Measurements from ENCODE around the gene COIL. TPM values are rescaled to one million over a fixed set of nuclear protein-coding genes. Genes with fewer than 3 reads are reported as not detected.
"Not testable (repeated sequence)": the region's sequence is repeated elsewhere in the genome, so short reads cannot be mapped to it uniquely, and the experiment has no call there.

Gene COIL
- total and polyA plus RNA-seq, 2 donors (not counting 1 experiment from before 2014, with no cell fraction given) = 7.3 to 12.1 TPM

GRCh38 chr17:56985371-56986162 is 24.7 kb upstream of the COIL start:
- Histone ChIP-seq H3K4me1 (ENCODE audit: control insufficient read depth, extremely low read depth, insufficient read depth, low read length) (no peaks in the 10 kb centered on the region), H3K9me3 (ENCODE audit: control insufficient read depth, insufficient read depth, low read depth, low read length) (no peaks in the 10 kb centered on the region), H3K9ac (ENCODE audit: insufficient read depth, low read length) (no peak overlapping the region), H3K4me3 (replicated peaks in 1 of 4; ENCODE audit: control extremely low read depth in 1 of 4, insufficient read depth in 1 of 4, low read depth in 3 of 4, low read length in 4 of 4) (no peak overlapping the region), H3K4me2 (ENCODE audit: extremely low read depth, insufficient read depth, low read length) (no peak overlapping the region), H3K36me3 (ENCODE audit: control insufficient read depth, insufficient read depth, low read length) (peaks cover 1% of the 10 kb centered on the region), H3K79me2 (ENCODE audit: control insufficient read depth, insufficient read depth, low read length) (no peaks in the 10 kb centered on the region), H4K20me1 (ENCODE audit: control insufficient read depth, extremely low read depth, insufficient read depth, low read length) (no peaks in the 10 kb centered on the region), H3K27ac (ENCODE audit: insufficient read depth, low read length) (no peak overlapping the region), H2AFZ (ENCODE audit: low read length) (no peak overlapping the region), H3K27me3 (ENCODE audit: control insufficient read depth, insufficient read depth, low read length) (no peaks in the 10 kb centered on the region)
- TF ChIP-seq EZH2 (IDR thresholded peaks at IDR 0.05; ENCODE audit: low read length, missing control alignments) (no peak), CTCF (conservative IDR thresholded peaks at IDR 0.05 in 1 of 2, IDR thresholded peaks at IDR 0.05 in 1 of 2; ENCODE audit: low read depth in 1 of 2, low read length in 2 of 2) (no peak)
- no peak for DNase-seq (ENCODE audit: low read depth in 2 of 2)

- Histone ChIP-seq H3K4me3 (replicated peaks in 1 of 4; ENCODE audit: control extremely low read depth in 1 of 4, insufficient read depth in 1 of 4, low read depth in 3 of 4, low read length in 4 of 4) (no peak overlapping the region), H4K20me1 (ENCODE audit: control insufficient read depth, extremely low read depth, insufficient read depth, low read length) (no peaks in the 10 kb centered on the region), H3K27ac (ENCODE audit: insufficient read depth, low read length) (no peak overlapping the region), H3K27me3 (ENCODE audit: control insufficient read depth, insufficient read depth, low read length) (no peaks in the 10 kb centered on the region), H2AFZ (ENCODE audit: low read length) (no peak overlapping the region), H3K4me2 (ENCODE audit: extremely low read depth, insufficient read depth, low read length) (no peak overlapping the region), H3K9ac (ENCODE audit: insufficient read depth, low read length) (no peak overlapping the region), H3K4me1 (ENCODE audit: control insufficient read depth, extremely low read depth, insufficient read depth, low read length) (no peaks in the 10 kb centered on the region), H3K79me2 (ENCODE audit: control insufficient read depth, insufficient read depth, low read length) (no peaks in the 10 kb centered on the region), H3K36me3 (ENCODE audit: control insufficient read depth, insufficient read depth, low read length) (peaks cover 1% of the 10 kb centered on the region), H3K9me3 (ENCODE audit: control insufficient read depth, insufficient read depth, low read depth, low read length) (no peaks in the 10 kb centered on the region)
- no peak for DNase-seq (ENCODE audit: low read depth in 2 of 2)
- TF ChIP-seq EZH2 (IDR thresholded peaks at IDR 0.05; ENCODE audit: low read length, missing control alignments) = no peak
- TF ChIP-seq CTCF (conservative IDR thresholded peaks at IDR 0.05 in 1 of 2, IDR thresholded peaks at IDR 0.05 in 1 of 2; ENCODE audit: low read depth in 1 of 2, low read length in 2 of 2) = no peak
Measured at GRCh38 chr17:56983366-56983765, 22.5 kb upstream of the COIL start.

GRCh38 chr17:56982312-56982711 is 21.5 kb upstream of the COIL start:
- no peak for DNase-seq (ENCODE audit: low read depth in 2 of 2)
- no peaks in the 10 kb centered on the region for H3K9me3 ChIP-seq (ENCODE audit: control insufficient read depth, insufficient read depth, low read depth, low read length)
- no peaks in the 10 kb centered on the region for H4K20me1 ChIP-seq (ENCODE audit: control insufficient read depth, extremely low read depth, insufficient read depth, low read length)
- no peak overlapping the region for H3K4me3 ChIP-seq (replicated peaks in 1 of 4; ENCODE audit: control extremely low read depth in 1 of 4, insufficient read depth in 1 of 4, low read depth in 3 of 4, low read length in 4 of 4)
- no peak overlapping the region for H3K9ac ChIP-seq (ENCODE audit: insufficient read depth, low read length)
- no peaks in the 10 kb centered on the region for H3K79me2 ChIP-seq (ENCODE audit: control insufficient read depth, insufficient read depth, low read length)
- TF ChIP-seq EZH2 (IDR thresholded peaks at IDR 0.05; ENCODE audit: low read length, missing control alignments) (no peak), CTCF (conservative IDR thresholded peaks at IDR 0.05 in 1 of 2, IDR thresholded peaks at IDR 0.05 in 1 of 2; ENCODE audit: low read depth in 1 of 2, low read length in 2 of 2) (no peak)
- no peak overlapping the region for H3K27ac ChIP-seq (ENCODE audit: insufficient read depth, low read length)
- H3K36me3 ChIP-seq (ENCODE audit: control insufficient read depth, insufficient read depth, low read length) = peaks cover 1% of the 10 kb centered on the region
- no peak overlapping the region for H2AFZ ChIP-seq (ENCODE audit: low read length)
- no peaks in the 10 kb centered on the region for H3K27me3 ChIP-seq (ENCODE audit: control insufficient read depth, insufficient read depth, low read length)
- no peak overlapping the region for H3K4me2 ChIP-seq (ENCODE audit: extremely low read depth, insufficient read depth, low read length)
- no peaks in the 10 kb centered on the region for H3K4me1 ChIP-seq (ENCODE audit: control insufficient read depth, extremely low read depth, insufficient read depth, low read length)

GRCh38 chr17:56980526-56980925 is 19.7 kb upstream of the COIL start:
- not testable (repeated sequence) for H3K4me2 ChIP-seq (ENCODE audit: extremely low read depth, insufficient read depth, low read length); H4K20me1 ChIP-seq (ENCODE audit: control insufficient read depth, extremely low read depth, insufficient read depth, low read length); H3K9me3 ChIP-seq (ENCODE audit: control insufficient read depth, insufficient read depth, low read depth, low read length); H3K79me2 ChIP-seq (ENCODE audit: control insufficient read depth, insufficient read depth, low read length); DNase-seq (ENCODE audit: low read depth in 2 of 2); H3K4me3 ChIP-seq (replicated peaks in 1 of 4; ENCODE audit: control extremely low read depth in 1 of 4, insufficient read depth in 1 of 4, low read depth in 3 of 4, low read length in 4 of 4); H3K27ac ChIP-seq (ENCODE audit: insufficient read depth, low read length); H3K4me1 ChIP-seq (ENCODE audit: control insufficient read depth, extremely low read depth, insufficient read depth, low read length); H3K36me3 ChIP-seq (ENCODE audit: control insufficient read depth, insufficient read depth, low read length); H3K27me3 ChIP-seq (ENCODE audit: control insufficient read depth, insufficient read depth, low read length); H2AFZ ChIP-seq (ENCODE audit: low read length); H3K9ac ChIP-seq (ENCODE audit: insufficient read depth, low read length)
